ENCODE measurements around the gene DNM1. TPM values are rescaled to one million over a fixed set of nuclear protein-coding genes. Genes with fewer than 3 reads are reported as not detected.
A peak's percentile ranks its signal among the peaks of the same experiment; 100 is the strongest.

DNM1 gene
- total RNA-seq, 1 donor from 2014 or later: 33.4 TPM

GRCh38 chr9:128213746-128214497 lies 10.7 kb downstream of the DNM1 start:
- no peaks in the 10 kb centered on the region for H3K36me3 ChIP-seq
- DNase-seq (ENCODE audit: extremely low spot score in 2 of 2): no peak
- H3K4me3 ChIP-seq: no peak overlapping the region
- no peaks in the 10 kb centered on the region for H3K9me3 ChIP-seq
- peak overlapping the region; percentile 89 for H3K27ac ChIP-seq
- H3K4me1 ChIP-seq: peaks cover 57% of the 10 kb centered on the region
- intact Hi-C loops (cut with DNase I): no loop called here
- no peak for TF ChIP-seq POLR2A (IDR thresholded peaks at IDR 0.05)
- TF ChIP-seq POLR2AphosphoS5 (IDR thresholded peaks at IDR 0.05; ENCODE audit: insufficient read depth in 1 of 2, low read depth in 1 of 2): no peak
- TF ChIP-seq CTCF (IDR thresholded peaks at IDR 0.05): no peak
- H3K27me3 ChIP-seq: no peaks in the 10 kb centered on the region

GRCh38 chr9:128214571-128215490 lies 11.7 kb downstream of the DNM1 start:
- intact Hi-C loops (cut with DNase I): no loop called here
- H3K9me3 ChIP-seq: no peaks in the 10 kb centered on the region
- DNase-seq (ENCODE audit: extremely low spot score in 2 of 2): no peak
- H3K36me3 ChIP-seq: peaks cover 0 to 7% of the 10 kb centered on the region in 2 donors
- H3K4me3 ChIP-seq: no peak overlapping the region
- H3K4me1 ChIP-seq: peaks cover 60% of the 10 kb centered on the region
- no peaks in the 10 kb centered on the region for H3K27me3 ChIP-seq
- H3K27ac ChIP-seq: peak overlapping the region; percentile 89
- TF ChIP-seq POLR2A (IDR thresholded peaks at IDR 0.05) (no peak), POLR2AphosphoS5 (IDR thresholded peaks at IDR 0.05; ENCODE audit: insufficient read depth in 1 of 2, low read depth in 1 of 2) (no peak), CTCF (IDR thresholded peaks at IDR 0.05) (no peak)

- H3K4me1 ChIP-seq: peaks cover 56% of the 10 kb centered on the region
- peak overlapping the region; percentile 89 for H3K27ac ChIP-seq
- no peak overlapping the region for H3K4me3 ChIP-seq
- no peaks in the 10 kb centered on the region for H3K9me3 ChIP-seq
- H3K36me3 ChIP-seq: peaks cover 0 to 11% of the 10 kb centered on the region in 2 donors
- TF ChIP-seq POLR2A (IDR thresholded peaks at IDR 0.05) (no peak), POLR2AphosphoS5 (IDR thresholded peaks at IDR 0.05; ENCODE audit: insufficient read depth in 1 of 2, low read depth in 1 of 2) (peak; percentile 38 to 44), CTCF (IDR thresholded peaks at IDR 0.05) (no peak)
- no peaks in the 10 kb centered on the region for H3K27me3 ChIP-seq
- intact Hi-C loops (cut with DNase I): no loop called here
- peak in 1 of 2 donors; percentile 96 for DNase-seq (ENCODE audit: extremely low spot score in 2 of 2)
Measured at GRCh38 chr9:128215491-128216409, 12.6 kb downstream of the DNM1 start.

GRCh38 chr9:128216781-128217553 lies 13.8 kb downstream of the DNM1 start:
- no peaks in the 10 kb centered on the region for H3K27me3 ChIP-seq
- TF ChIP-seq POLR2A (IDR thresholded peaks at IDR 0.05): no peak
- no peak for TF ChIP-seq POLR2AphosphoS5 (IDR thresholded peaks at IDR 0.05; ENCODE audit: insufficient read depth in 1 of 2, low read depth in 1 of 2)
- no peak for TF ChIP-seq CTCF (IDR thresholded peaks at IDR 0.05)
- peak overlapping the region; percentile 89 for H3K27ac ChIP-seq
- no peak for DNase-seq (ENCODE audit: extremely low spot score in 2 of 2)
- H3K36me3 ChIP-seq: peaks cover 0 to 14% of the 10 kb centered on the region in 2 donors
- intact Hi-C loops (cut with DNase I): no loop called here
- no peak overlapping the region for H3K4me3 ChIP-seq
- peaks cover 47% of the 10 kb centered on the region for H3K4me1 ChIP-seq
- no peaks in the 10 kb centered on the region for H3K9me3 ChIP-seq
